Transverse colon (tissue), 4 donors: ENCODE measurements around the gene DMXL1. TPM values are rescaled to one million over a fixed set of nuclear protein-coding genes. Genes with fewer than 3 reads are reported as not detected.

Experiments
- DNase-seq: peaks from one replicate; pipeline ENCODE4 v3.0.0-alpha.2; 2019
- H3K27ac ChIP-seq, 4 donors: fragments of 200-600 bp; sonication (generic); 2 replicates each; pipeline ENCODE4 v1.5.1; 2016 to 2018; ENCODE audit warnings: inconsistent platforms in 4 of 4
- H3K27me3 ChIP-seq: fragments of 200-600 bp; sonication (generic); 2 replicates; pipeline ENCODE4 v1.5.1; 2017; ENCODE audit warnings: inconsistent platforms
- H3K36me3 ChIP-seq, 4 donors: fragments of 200-600 bp; sonication (generic); 2 replicates each; pipeline ENCODE4 v1.5.1; 2017 to 2019; ENCODE audit warnings: inconsistent platforms in 4 of 4
- H3K4me1 ChIP-seq, 4 donors: fragments of 200-600 bp; sonication (generic); 2 replicates each; pipeline ENCODE4 v1.5.1; 2017 to 2020; ENCODE audit warnings: inconsistent platforms in 4 of 4
- H3K4me3 ChIP-seq, 4 donors: fragments of 200-600 bp; sonication (generic); 1 replicate in 1 of 4; 2 replicates in 3 of 4; pipeline versions ENCODE4 v1.5.1 to v1.6.1; 2017 to 2019; ENCODE audit warnings: inconsistent platforms in 4 of 4
- H3K9me3 ChIP-seq, 2 donors: fragments of 200-600 bp; sonication (generic); 2 replicates each; pipeline ENCODE4 v1.5.1; 2017 to 2019; ENCODE audit warnings: inconsistent platforms in 2 of 2
- EP300 ChIP-seq: sonication (generic); formaldehyde crosslinking; IDR thresholded peaks from one replicate; pipeline ENCODE4 v1.6.1; 2017; ENCODE audit warnings: antibody characterized with exemption, low read depth
- POLR2A ChIP-seq: fragments of 450-650 bp; IDR thresholded peaks from one replicate; pipeline ENCODE4 v1.6.1; 2016; ENCODE audit warnings: antibody characterized with exemption, mild to moderate bottlenecking, moderate library complexity
- POLR2AphosphoS5 ChIP-seq, 3 donors: sonication (generic); formaldehyde crosslinking; IDR thresholded peaks; one replicate each; pipeline ENCODE4 v1.6.1; 2016; ENCODE audit warnings: antibody characterized with exemption in 3 of 3
- WGBS, 2 donors: methylation state at CpG; one replicate each; pipeline ENCODE4 v1.1.5; 2018; ENCODE audit warnings: low coverage in 1 of 2; 5-methylcytosine and 5-hydroxymethylcytosine counted together
- in situ Hi-C, 4 donors: fragments of 200-750 bp; cut with MboI; loops; one replicate each; pipeline versions ENCODE4 v1.15.0 to v1.15.1; 2017; ENCODE audit warnings: low sequenced_read_pairs in 3 of 4, low pct_ligation_motif_present in 1 of 4, low pct_unique_long_range_greater_than_20kb in 1 of 4
- intact Hi-C: fragments of 100-400 bp; cut with DNase I; formaldehyde crosslinking; loops from one replicate; pipeline ENCODE4 v1.15.1; 2023; ENCODE audit warnings: low total_unique reads
- total RNA-seq, 4 donors: library from RNA; depleted of rRNA; stranded (reverse); fragments of >200 nt; gene quantifications; one replicate each; pipeline ENCODE4 v1.1.0, GENCODE V29; 2016
- TF ChIP-seq, protein P1 (sequence below), 5 experiments: fragments of 200-600 bp in 3 of 5; fragments of 450-650 bp in 2 of 5; sonication (generic) in 3 of 5; IDR thresholded peaks; 1 replicate in 2 of 5; 2 replicates in 3 of 5; pipeline ENCODE4 v1.5.1; 2016 to 2017; ENCODE audit warnings: antibody characterized with exemption in 5 of 5, inconsistent platforms in 3 of 5, mild to moderate bottlenecking in 2 of 5, moderate library complexity in 1 of 5

DMXL1 gene
- total RNA-seq, 4 donors from 2014 or later = 44.6 to 84.8 (median 58.2) TPM

DNA sequence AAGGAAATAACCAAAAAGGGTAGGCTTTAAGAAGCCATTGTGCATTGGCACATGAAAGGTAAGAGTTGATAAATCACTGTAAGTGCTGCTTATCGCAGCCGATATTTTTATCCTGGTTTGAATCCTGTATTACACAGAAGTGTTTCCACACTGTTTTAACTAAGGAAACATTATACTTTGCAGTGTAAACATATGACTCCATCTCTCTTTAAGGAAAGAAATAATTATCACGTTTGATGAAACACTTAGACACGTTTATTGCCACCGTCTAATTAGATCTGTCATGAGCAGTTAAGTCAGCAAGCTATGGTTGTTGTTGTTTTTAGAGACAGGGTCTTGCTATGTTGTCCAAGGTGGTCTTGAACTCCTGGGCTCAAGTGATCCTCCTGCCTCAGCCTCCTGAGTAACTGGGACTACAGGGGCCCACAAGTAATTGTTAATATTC is 199.3 kb downstream of the DMXL1 start:
- DNase-seq = no peak
- no peaks in the 10 kb centered on the region for H3K36me3 ChIP-seq
- H3K4me3 ChIP-seq = peak overlapping the region in 1 of 4 donors; percentile 77
- no peaks in the 10 kb centered on the region for H3K9me3 ChIP-seq
- peak overlapping the region; percentile 32 to 98 (median 96) for H3K27ac ChIP-seq
- TF ChIP-seq POLR2AphosphoS5 (IDR thresholded peaks at IDR 0.05) (no peak), POLR2A (no peak), EP300 (no peak)
- TF ChIP-seq, protein P1, sequence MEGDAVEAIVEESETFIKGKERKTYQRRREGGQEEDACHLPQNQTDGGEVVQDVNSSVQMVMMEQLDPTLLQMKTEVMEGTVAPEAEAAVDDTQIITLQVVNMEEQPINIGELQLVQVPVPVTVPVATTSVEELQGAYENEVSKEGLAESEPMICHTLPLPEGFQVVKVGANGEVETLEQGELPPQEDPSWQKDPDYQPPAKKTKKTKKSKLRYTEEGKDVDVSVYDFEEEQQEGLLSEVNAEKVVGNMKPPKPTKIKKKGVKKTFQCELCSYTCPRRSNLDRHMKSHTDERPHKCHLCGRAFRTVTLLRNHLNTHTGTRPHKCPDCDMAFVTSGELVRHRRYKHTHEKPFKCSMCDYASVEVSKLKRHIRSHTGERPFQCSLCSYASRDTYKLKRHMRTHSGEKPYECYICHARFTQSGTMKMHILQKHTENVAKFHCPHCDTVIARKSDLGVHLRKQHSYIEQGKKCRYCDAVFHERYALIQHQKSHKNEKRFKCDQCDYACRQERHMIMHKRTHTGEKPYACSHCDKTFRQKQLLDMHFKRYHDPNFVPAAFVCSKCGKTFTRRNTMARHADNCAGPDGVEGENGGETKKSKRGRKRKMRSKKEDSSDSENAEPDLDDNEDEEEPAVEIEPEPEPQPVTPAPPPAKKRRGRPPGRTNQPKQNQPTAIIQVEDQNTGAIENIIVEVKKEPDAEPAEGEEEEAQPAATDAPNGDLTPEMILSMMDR (IDR thresholded peaks at IDR 0.05) = no peak
- H3K4me1 ChIP-seq = peaks cover 6 to 42% (median 25%) of the 10 kb centered on the region in 4 donors
- in situ Hi-C loops (loop anchor here in 2 of 4 donors (25.0 kb wide), 2 partner anchors 142 to 283 kb away; partner anchors contain the start of gene DTWD2 (in 1 of the 2)), intact Hi-C loops (loop anchor here (10.0 kb wide), 2 partner anchors 55 to 145 kb away; no protein-coding TSS in a partner anchor)
- no peaks in the 10 kb centered on the region for H3K27me3 ChIP-seq
- WGBS, 2 donors = 51% methylated on average over 4 to 5 of the region's 5 CpGs

DNA sequence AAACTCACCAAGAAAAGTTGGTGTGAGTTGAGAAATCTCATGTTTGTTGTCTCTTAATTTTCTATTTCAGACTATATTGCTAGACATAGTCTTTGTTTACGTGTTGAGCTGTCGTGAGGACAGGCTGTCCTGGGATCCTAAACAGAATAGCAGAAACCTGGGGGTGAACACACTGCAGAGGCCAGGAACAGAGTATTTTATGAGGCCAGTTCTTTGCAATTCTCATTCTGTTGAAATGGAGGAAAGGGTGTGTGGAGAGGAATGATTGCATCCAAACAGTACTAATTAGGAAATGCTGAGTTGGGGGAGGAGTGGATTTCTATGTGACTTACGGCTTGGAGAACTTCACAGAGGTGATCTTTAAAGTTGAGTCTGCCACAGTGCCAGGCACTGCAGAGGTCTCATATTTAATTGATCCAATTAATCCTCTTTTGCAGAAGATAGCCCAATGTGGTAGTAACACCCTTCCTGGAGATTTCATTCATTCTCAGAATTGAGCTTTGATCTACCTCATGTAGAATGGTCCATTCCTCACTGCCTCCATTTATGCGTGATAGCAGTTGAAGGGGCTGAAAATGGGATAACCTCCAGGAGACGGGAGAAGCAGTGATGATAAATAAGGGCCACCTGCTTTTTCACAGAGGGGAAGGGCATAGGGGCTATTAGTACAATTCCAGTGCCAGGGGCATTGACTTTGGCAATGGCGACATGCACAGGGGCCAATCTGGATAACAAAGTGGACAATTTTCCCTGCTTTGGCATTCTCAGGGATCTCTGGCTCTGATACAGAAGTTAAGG is 200.3 kb downstream of the DMXL1 start:
- intact Hi-C loops = loop anchor here (10.0 kb wide), 2 partner anchors 54 to 144 kb away; no protein-coding TSS in a partner anchor
- H3K9me3 ChIP-seq = no peaks in the 10 kb centered on the region
- in situ Hi-C loops = loop anchor here in 2 of 4 donors (25.0 kb wide), 2 partner anchors 141 to 284 kb away; partner anchors contain the start of gene DTWD2 (in 1 of the 2)
- no peak overlapping the region for H3K4me3 ChIP-seq
- no peaks in the 10 kb centered on the region for H3K27me3 ChIP-seq
- no peaks in the 10 kb centered on the region for H3K36me3 ChIP-seq
- peaks cover 6 to 44% (median 25%) of the 10 kb centered on the region in 4 donors for H3K4me1 ChIP-seq
- DNase-seq = no peak
- 75 to 90% methylated on average over 4 to 6 of the region's 6 CpGs for WGBS, 2 donors
- peak overlapping the region; percentile 15 to 96 (median 54) for H3K27ac ChIP-seq
- TF ChIP-seq POLR2AphosphoS5 (IDR thresholded peaks at IDR 0.05) = peak in 1 of 3 donors; percentile 38
- no peak for TF ChIP-seq EP300

DNA sequence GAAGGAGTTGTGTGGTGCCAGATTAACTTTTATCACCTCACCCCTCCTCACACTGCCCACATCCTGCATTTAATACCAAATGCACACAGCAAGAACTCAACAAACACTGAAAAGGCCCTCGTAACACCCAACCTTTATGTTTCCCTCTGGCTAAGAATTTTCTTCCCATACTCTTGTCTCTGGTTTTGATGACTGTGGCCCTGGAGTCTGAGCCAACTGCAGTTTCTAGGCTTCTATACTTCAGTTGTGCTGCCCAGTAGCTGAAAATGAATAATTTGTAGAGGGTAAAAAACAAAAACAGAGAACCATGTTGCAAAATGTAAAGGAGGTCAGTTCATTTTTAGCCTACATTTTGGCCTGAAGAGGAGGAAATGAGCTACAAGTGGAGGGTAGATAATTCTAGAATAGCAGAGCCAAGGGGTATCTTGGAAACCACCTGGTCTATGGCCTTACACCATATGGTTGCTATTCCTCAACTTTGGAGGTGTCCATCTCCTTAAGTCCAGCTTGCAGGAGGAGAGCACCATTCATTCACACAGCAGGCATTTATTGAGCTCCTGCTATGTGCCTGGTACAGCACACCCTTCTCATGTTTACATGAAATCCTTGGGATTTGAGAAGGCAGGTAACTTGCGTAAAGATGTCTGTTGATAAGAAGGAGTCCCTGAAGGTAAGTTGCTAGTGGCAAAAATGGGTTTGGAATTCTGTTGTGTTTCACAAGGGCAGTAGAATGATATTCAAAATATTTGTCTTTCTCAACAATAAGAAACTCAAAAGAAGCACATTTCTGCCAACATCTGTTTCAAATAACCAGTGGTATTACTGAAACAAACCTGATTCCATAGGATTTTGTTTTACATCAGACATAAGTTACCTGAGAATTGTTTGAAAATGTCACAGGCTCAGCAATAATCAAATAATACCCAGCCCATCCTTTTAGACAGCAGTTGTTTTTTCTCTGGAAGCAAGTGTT is 201.2 kb downstream of the DMXL1 start:
- peaks cover 6 to 44% (median 25%) of the 10 kb centered on the region in 4 donors for H3K4me1 ChIP-seq
- DNase-seq = no peak
- intact Hi-C loops (loop anchor here (10.0 kb wide), 2 partner anchors 53 to 143 kb away; no protein-coding TSS in a partner anchor), in situ Hi-C loops (loop anchor here in 2 of 4 donors (25.0 kb wide), 2 partner anchors 140 to 285 kb away; partner anchors contain the start of gene DTWD2 (in 1 of the 2))
- H3K9me3 ChIP-seq = no peaks in the 10 kb centered on the region
- no peaks in the 10 kb centered on the region for H3K36me3 ChIP-seq
- H3K27ac ChIP-seq = peak overlapping the region in 3 of 4 donors; percentile 15 to 75 (median 63)
- H3K4me3 ChIP-seq = no peak overlapping the region
- 89 to 100% methylated on average over 1 to 2 of the region's 2 CpGs for WGBS, 2 donors
- TF ChIP-seq POLR2AphosphoS5 (IDR thresholded peaks at IDR 0.05) = no peak
- TF ChIP-seq, protein P1 (IDR thresholded peaks at IDR 0.05) = no peak
- no peak for TF ChIP-seq EP300
- no peak for TF ChIP-seq POLR2A
- no peaks in the 10 kb centered on the region for H3K27me3 ChIP-seq

DNA sequence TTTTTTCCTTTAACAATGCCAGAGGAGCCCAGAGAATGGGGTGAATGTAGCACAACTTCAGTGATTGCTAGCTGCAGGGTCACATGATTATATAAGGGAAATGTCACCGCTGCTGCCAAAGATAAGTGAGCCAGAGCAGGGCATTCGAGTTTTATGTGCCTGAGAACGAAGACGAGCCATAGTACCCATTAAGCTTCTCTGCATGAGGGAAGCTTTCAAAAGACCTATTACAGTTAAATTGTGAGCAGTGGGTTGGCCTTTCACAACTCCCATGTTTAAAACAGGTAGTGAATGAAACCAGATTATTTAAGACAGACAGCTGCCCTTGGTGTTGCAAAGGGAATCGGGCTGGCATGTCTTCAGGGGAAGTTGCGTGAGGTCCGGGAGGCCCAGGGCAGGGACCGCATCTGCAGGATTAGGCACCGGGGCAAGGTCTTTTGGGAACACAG is 202.5 kb downstream of the DMXL1 start:
- in situ Hi-C loops (loop anchor here in 2 of 4 donors (25.0 kb wide), 2 partner anchors 139 to 286 kb away; partner anchors contain the start of gene DTWD2 (in 1 of the 2)), intact Hi-C loops (loop anchor here (10.0 kb wide), 2 partner anchors 51 to 141 kb away; no protein-coding TSS in a partner anchor)
- WGBS, 2 donors = 49 to 59% methylated on average over 7 to 9 of the region's 9 CpGs
- no peak for DNase-seq
- H3K9me3 ChIP-seq = no peaks in the 10 kb centered on the region
- H3K27me3 ChIP-seq = no peaks in the 10 kb centered on the region
- H3K4me3 ChIP-seq = no peak overlapping the region
- peaks cover 6 to 38% (median 25%) of the 10 kb centered on the region in 4 donors for H3K4me1 ChIP-seq
- peak overlapping the region; percentile 49 to 75 (median 61) for H3K27ac ChIP-seq
- TF ChIP-seq, protein P1 (IDR thresholded peaks at IDR 0.05) = no peak
- TF ChIP-seq POLR2AphosphoS5 (IDR thresholded peaks at IDR 0.05) = no peak
- TF ChIP-seq EP300 = no peak
- TF ChIP-seq POLR2A = no peak
- no peaks in the 10 kb centered on the region for H3K36me3 ChIP-seq
